ENCODE measurements around the gene CDH13. TPM values are rescaled to one million over a fixed set of nuclear protein-coding genes. Genes with fewer than 3 reads are reported as not detected.

The CDH13 gene
- total and polyA plus RNA-seq, 2 donors (not counting 3 experiments of a cell fraction or from before 2014, with no cell fraction given) = 96.6 to 124 TPM

GRCh38 chr16:83769397-83770008, 1142.7 kb downstream of the CDH13 start:
- BruUV-seq (replicated peaks) = no TSS peak
- no peak overlapping the region for H3K4me2 ChIP-seq (ENCODE audit: insufficient read depth, low read length)
- no peak for DNase-seq (ENCODE audit: low read depth, low spot score)
- no peaks in the 10 kb centered on the region for H3K36me3 ChIP-seq (ENCODE audit: control insufficient read depth in 2 of 2, extremely low read depth in 1 of 2, insufficient read depth in 2 of 2, low read length in 2 of 2)
- no peak overlapping the region for H3K9ac ChIP-seq (replicated peaks; ENCODE audit: extremely low read depth, insufficient read depth, low read length)
- dilution Hi-C loops (cut with MboI; ENCODE audit: extremely low pct_ligation_motif_present, low sequenced_read_pairs) (no loop called here), intact Hi-C loops (cut with micrococcal nuclease) (no loop called here)
- TF ChIP-seq POLR2A (IDR thresholded peaks at IDR 0.05; ENCODE audit: low read depth, low read length) (no peak), JUN (IDR thresholded peaks at IDR 0.05; ENCODE audit: borderline replicate concordance, insufficient read depth, insufficient read length, low read depth) (no peak), EZH2 (IDR thresholded peaks at IDR 0.05; ENCODE audit: borderline replicate concordance, low read depth, low read length, severe bottlenecking) (no peak), POLR2AphosphoS5 (IDR thresholded peaks at IDR 0.05; ENCODE audit: insufficient read depth, low read depth, low read length) (no peak), CTCF (IDR thresholded peaks at IDR 0.05; ENCODE audit: extremely low read depth in 1 of 2, insufficient read depth in 1 of 2, low read depth in 1 of 2, low read length in 2 of 2) (no peak), FOS (IDR thresholded peaks at IDR 0.05; ENCODE audit: borderline replicate concordance, insufficient read depth, low read length) (no peak), GATA2 (IDR thresholded peaks at IDR 0.05; ENCODE audit: insufficient read depth, insufficient read length, low read depth, low read length) (no peak), MYC (IDR thresholded peaks at IDR 0.05; ENCODE audit: low read depth, low read length) (no peak), MAX (IDR thresholded peaks at IDR 0.05; ENCODE audit: insufficient read depth, insufficient read length) (no peak)
- H3K27me3 ChIP-seq (ENCODE audit: control insufficient read depth in 2 of 2, insufficient read depth in 2 of 2, low read length in 2 of 2) = no peaks in the 10 kb centered on the region
- no peaks in the 10 kb centered on the region for H3K9me1 ChIP-seq (replicated peaks; ENCODE audit: control insufficient read depth, extremely low read depth, insufficient read depth, low read length)
- no peak for FAIRE-seq
- peaks cover 12% of the 10 kb centered on the region for H3K4me1 ChIP-seq (ENCODE audit: control insufficient read depth, extremely low read depth, insufficient read depth, low read length)
- CTCF ChIA-PET = no interaction called here
- no peak overlapping the region for H2AFZ ChIP-seq (ENCODE audit: low read depth, low read length)
- H3K4me3 ChIP-seq (replicated peaks in 1 of 3; ENCODE audit: insufficient read depth in 1 of 3, low read depth in 1 of 3, low read length in 3 of 3) = no peak overlapping the region
- H3K27ac ChIP-seq (ENCODE audit: insufficient read depth, low read depth, low read length) = peak overlapping the region; percentile 10
- POLR2A ChIA-PET = no interaction called here
- H4K20me1 ChIP-seq (replicated peaks; ENCODE audit: control insufficient read depth, extremely low read depth, insufficient read depth, low read length) = no peaks in the 10 kb centered on the region
- H3K79me2 ChIP-seq (ENCODE audit: control insufficient read depth, insufficient read depth, low read length) = no peaks in the 10 kb centered on the region
- H3K9me3 ChIP-seq (replicated peaks; ENCODE audit: control insufficient read depth, insufficient read depth, low read length) = no peaks in the 10 kb centered on the region

Measured in endothelial cell of umbilical vein (primary cell).